Dermis microvascular lymphatic vessel endothelial cell (primary cell): ENCODE measurements around the gene SGK2. TPM values are rescaled to one million over a fixed set of nuclear protein-coding genes. Genes with fewer than 3 reads are reported as not detected.
"Not testable (repeated sequence)": the region's sequence is repeated elsewhere in the genome, so short reads cannot be mapped to it uniquely, and the experiment has no call there.

Experiments
- DNase-seq, 2 donors: peaks; one replicate each; pipeline versions ENCODE4 v3.0.0 to v3.0.0-alpha.2; 2010; ENCODE audit warnings: low read depth in 2 of 2
- total RNA-seq: library from RNA; depleted of rRNA; stranded (reverse); fragments of >200 nt; gene quantifications from 2 replicates; pipeline ENCODE4 v1.2.1, GENCODE V29; 2014

Gene SGK2
- total RNA-seq, 1 donor from 2014 or later = under 0.01 TPM

GRCh38 chr20:43563429-43563828, 4.6 kb downstream of the SGK2 start:
- no peak for DNase-seq

- DNase-seq = no peak
Observed at GRCh38 chr20:43563991-43564390, 5.2 kb downstream of the SGK2 start.

- no peak for DNase-seq
Observed at GRCh38 chr20:43564455-43564854, 5.6 kb downstream of the SGK2 start.

- no peak for DNase-seq
Observed at GRCh38 chr20:43564993-43565757, 6.3 kb downstream of the SGK2 start.

GRCh38 chr20:43565758-43566104, 6.9 kb downstream of the SGK2 start:
- no peak for DNase-seq

- DNase-seq = no peak
Observed at GRCh38 chr20:43567477-43567876, 8.7 kb downstream of the SGK2 start.

GRCh38 chr20:43568706-43569105, 9.9 kb downstream of the SGK2 start:
- DNase-seq = no peak

- no peak for DNase-seq
Observed at GRCh38 chr20:43569282-43569681, 10.5 kb downstream of the SGK2 start.

- no peak for DNase-seq
Observed at GRCh38 chr20:43570496-43570895, 11.7 kb downstream of the SGK2 start.

GRCh38 chr20:43571310-43571709, 12.5 kb downstream of the SGK2 start:
- no peak for DNase-seq

GRCh38 chr20:43571771-43572170, 12.9 kb downstream of the SGK2 start:
- DNase-seq = no peak

GRCh38 chr20:43572891-43573290, 14.1 kb downstream of the SGK2 start:
- DNase-seq = no peak

- DNase-seq = no peak
Observed at GRCh38 chr20:43576108-43576507, 17.3 kb downstream of the SGK2 start.

- no peak for DNase-seq
Observed at GRCh38 chr20:43579861-43580793, 21.3 kb downstream of the SGK2 start.

- no peak for DNase-seq
Observed at GRCh38 chr20:43583133-43583864, 24.5 kb downstream of the SGK2 start.

GRCh38 chr20:43583982-43584432, 25.2 kb downstream of the SGK2 start:
- peak in 1 of 2 donors; percentile 35 for DNase-seq

- DNase-seq = no peak
Observed at GRCh38 chr20:43584448-43585136, 25.8 kb downstream of the SGK2 start.

- no peak for DNase-seq
Observed at GRCh38 chr20:43586641-43587040, 27.8 kb downstream of the SGK2 start.

GRCh38 chr20:43588526-43588925, 29.7 kb downstream of the SGK2 start:
- DNase-seq = not testable (repeated sequence)

GRCh38 chr20:43590036-43590391, 31.2 kb downstream of the SGK2 start:
- peak in 1 of 2 donors; percentile 4 for DNase-seq
